Fibroblast of lung (primary cell): ENCODE measurements around the gene LOC101059915.

Experiments used
- EZH2 ChIP-seq: IDR thresholded peaks from 2 replicates; pipeline ENCODE4 v1.5.1; 2012; ENCODE audit warnings: low read length, control low read depth, mild to moderate bottlenecking; ENCODE audit errors: missing control alignments
- TF ChIP-seq, protein P1 (sequence below), 2 donors: IDR thresholded peaks in 1 of 2; conservative IDR thresholded peaks in 1 of 2; 1 replicate in 1 of 2; 2 replicates in 1 of 2; pipeline ENCODE4 v1.5.1; 2011 to 2012; ENCODE audit warnings: low read length in 2 of 2, control low read depth in 1 of 2, inconsistent platforms in 1 of 2, low read depth in 1 of 2, mild to moderate bottlenecking in 1 of 2

DNA sequence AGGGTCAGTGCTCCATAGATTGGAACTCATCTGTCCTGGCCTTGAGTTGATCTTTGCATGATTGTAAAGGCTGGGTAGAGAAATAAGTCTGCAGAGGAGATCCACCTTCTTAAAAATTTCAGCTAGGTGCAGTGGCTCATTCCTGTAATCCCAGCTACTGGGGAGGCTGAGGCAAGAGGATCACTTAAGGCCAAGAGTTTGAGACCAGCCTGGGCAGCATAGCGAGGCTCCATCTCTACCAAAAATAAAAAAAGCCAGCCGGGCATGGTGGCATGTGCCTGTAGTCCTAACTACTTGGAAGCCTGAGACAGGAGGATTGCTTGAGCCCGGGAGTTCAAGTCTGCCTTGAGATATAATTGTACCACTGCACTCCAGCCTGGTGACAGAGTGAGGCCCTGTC lies 48.6 kb upstream of the LOC101059915 start:
- TF ChIP-seq, protein P1, sequence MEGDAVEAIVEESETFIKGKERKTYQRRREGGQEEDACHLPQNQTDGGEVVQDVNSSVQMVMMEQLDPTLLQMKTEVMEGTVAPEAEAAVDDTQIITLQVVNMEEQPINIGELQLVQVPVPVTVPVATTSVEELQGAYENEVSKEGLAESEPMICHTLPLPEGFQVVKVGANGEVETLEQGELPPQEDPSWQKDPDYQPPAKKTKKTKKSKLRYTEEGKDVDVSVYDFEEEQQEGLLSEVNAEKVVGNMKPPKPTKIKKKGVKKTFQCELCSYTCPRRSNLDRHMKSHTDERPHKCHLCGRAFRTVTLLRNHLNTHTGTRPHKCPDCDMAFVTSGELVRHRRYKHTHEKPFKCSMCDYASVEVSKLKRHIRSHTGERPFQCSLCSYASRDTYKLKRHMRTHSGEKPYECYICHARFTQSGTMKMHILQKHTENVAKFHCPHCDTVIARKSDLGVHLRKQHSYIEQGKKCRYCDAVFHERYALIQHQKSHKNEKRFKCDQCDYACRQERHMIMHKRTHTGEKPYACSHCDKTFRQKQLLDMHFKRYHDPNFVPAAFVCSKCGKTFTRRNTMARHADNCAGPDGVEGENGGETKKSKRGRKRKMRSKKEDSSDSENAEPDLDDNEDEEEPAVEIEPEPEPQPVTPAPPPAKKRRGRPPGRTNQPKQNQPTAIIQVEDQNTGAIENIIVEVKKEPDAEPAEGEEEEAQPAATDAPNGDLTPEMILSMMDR (conservative IDR thresholded peaks at IDR 0.05 in 1 of 2, IDR thresholded peaks at IDR 0.05 in 1 of 2; ENCODE audit: low read depth in 1 of 2, low read length in 2 of 2), result no peak
- no peak for TF ChIP-seq EZH2
